Hypothalamus (tissue), 51 donors: ENCODE data around the gene PML.

Source experiments
- DNase-seq, 51 donors: peaks; one replicate each; lab custom pipeline; 2025; lab: John Stamatoyannopoulos, UW

PML gene

GRCh38 chr15:73984208-73984979 lies 10.1 kb upstream of the PML start:
- no peak for DNase-seq

DNA sequence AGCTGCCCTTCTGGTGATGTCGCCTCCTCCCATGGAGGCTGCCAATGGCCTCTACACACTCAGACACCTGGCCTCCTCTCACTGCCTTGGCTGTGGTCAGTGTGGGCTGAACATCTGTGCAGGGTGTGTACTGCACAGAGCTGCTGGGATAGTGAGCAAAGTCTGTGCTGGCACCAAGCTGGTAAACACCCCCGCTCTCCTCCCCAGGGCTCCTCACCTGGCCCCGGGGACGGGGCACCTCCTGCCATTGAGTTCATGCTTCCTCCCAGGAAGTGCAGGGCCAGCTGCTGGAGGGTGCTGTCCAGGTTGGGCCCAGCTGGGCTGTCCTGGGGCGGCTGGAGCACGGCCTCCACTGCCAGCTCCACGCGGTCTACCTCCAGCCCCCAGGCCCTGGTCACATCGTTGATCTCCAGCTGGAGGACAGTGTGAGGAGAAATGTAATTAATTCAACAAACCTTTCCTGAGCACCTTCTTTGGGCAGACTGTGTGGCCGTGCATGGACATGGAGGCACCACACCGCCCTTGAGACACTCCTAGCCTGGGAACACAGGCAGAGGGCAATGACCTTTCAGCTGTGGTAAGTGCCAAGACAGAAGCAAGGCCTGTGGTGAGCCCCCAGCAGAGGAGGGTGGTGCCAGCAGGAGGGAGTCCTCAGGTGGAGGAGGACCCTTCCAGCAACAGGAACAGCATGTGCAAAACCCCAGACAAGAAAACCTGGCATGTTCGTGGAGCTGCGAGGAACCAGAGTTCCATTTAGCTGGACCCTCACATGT lies 9.2 kb upstream of the PML start:
- no peak for DNase-seq

- DNase-seq: peak in 1 of 51 donors; percentile 15
Measured at GRCh38 chr15:73986055-73986775, 8.3 kb upstream of the PML start.

DNA sequence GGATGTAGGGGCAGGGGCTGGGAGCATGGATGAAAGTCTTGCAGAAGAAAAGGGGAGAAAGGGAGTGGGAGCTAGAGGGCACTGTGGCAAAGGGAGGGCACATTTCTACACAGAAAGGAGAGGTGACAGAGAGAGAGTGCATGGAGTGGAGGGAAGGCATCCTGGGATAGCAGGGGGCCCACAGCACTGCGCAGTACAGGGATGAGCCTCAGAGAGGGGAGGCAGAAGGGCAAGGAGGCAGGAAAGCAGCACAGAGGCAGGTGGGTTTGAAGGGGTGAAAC lies 7.8 kb upstream of the PML start:
- DNase-seq: no peak

DNA sequence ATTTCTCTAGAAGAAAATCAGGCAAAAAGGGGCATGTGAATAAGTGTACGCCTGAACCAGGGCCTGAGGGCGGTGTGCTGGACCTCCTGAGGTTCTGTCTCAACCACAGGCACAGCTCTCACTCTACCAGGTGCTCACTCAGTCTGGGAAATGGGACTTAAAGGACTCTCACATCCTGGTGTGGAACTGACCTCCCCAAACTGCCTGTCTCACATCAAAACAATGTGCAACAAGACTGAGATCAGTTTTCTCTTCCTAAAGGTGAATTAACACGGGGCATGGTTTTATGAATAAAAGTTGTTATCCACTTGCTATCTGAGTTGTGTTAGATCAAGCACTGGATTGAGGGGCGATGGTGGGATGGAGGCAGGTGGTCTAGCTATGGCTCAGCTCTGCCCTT lies 7.3 kb upstream of the PML start:
- DNase-seq: no peak

- DNase-seq: no peak
Measured at GRCh38 chr15:73987681-73988444, 6.7 kb upstream of the PML start.

GRCh38 chr15:73988445-73988969 lies 6.0 kb upstream of the PML start:
- no peak for DNase-seq

GRCh38 chr15:73989001-73989798 lies 5.3 kb upstream of the PML start:
- DNase-seq: no peak

- DNase-seq: no peak
Measured at GRCh38 chr15:73990250-73991005, 4.1 kb upstream of the PML start.

DNA sequence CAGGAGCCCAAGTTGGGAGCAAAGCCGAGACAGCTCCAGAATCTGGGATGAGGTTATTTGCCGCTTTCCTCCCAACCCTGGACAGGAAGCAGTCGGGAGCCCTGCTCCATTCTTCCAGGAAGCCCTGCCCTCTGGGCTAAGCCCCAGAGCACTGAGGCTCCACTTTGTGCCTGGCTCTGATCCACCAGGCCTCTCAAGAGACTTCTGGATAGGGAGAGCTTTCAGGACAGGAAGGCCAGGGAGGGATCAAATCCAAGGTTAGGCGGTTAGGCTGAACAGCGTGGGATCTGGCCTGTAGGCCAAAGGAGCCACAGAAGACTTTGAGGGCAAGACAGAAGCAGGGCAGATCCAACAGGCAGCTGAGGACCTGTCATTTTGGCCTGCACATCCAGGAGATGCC lies 3.3 kb upstream of the PML start:
- peak in 24 of 51 donors; percentile 17 to 55 (median 32) for DNase-seq

- peak; percentile 37 to 92 (median 81) for DNase-seq
Measured at GRCh38 chr15:73991726-73992593, 2.6 kb upstream of the PML start, which contains the start of gene STOML1. STOML1 (minus strand) TSS chr15:73992295; CDS start chr15:73992223, 72 bp downstream.

DNA sequence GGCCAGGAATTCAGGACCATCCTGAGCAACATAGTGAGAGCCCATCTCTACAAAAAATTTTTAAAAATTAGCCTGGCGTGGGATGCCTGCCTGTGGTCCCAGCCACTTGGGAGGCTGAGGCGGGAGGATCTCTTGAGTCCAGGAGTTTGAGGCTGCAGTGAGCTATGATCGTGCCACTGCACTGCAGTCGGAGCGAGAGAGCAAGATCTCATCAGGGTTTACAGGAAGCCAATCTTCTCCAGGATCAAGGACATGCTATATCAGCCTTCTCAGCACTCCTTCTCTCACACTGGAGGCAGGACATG lies 2.0 kb upstream of the PML start:
- DNase-seq: no peak

GRCh38 chr15:73993211-73993994 lies 1.1 kb upstream of the PML start:
- no peak for DNase-seq

DNA sequence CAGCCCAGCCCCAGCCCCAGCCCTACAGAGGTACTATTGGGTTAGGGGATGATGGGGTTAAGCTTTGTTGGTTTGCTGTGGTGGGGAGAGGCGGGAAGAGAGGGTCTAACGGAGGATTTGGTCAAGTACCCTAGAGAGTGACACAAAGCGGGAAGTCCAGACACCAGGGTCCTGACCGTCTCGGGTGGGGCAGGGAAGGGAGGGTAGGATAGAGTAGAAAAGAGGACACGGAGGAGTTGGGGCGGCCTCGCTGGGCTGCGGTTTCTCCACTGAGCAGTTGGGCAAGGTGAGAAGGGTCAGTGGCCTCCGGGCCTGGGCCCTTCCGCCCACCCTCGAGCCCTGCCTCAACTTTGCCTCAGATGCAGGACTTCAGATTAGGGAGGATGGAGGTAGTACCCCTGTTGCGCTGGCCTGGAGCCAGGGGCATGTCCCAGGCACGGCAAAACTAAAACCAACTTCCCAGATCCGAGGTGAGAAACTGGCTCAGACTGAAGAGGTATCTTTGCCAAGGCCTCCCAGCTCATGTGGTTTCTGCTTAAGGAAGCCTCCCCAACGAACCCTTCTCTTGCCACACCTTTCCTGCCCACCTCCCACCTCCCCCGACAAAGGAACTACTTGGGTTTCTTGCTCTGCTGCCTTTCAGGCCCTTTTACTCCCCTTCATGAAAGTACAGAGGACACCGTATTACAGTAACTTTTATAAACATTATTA lies 551 bp downstream of the PML start:
- peak in 9 of 51 donors; percentile 15 to 54 (median 34) for DNase-seq

GRCh38 chr15:73996267-73996666 lies 1.8 kb downstream of the PML start:
- no peak for DNase-seq

GRCh38 chr15:73996939-73997338 lies 2.4 kb downstream of the PML start:
- DNase-seq: peak in 6 of 51 donors; percentile 7 to 16 (median 11)

GRCh38 chr15:73997986-73998385 lies 3.5 kb downstream of the PML start:
- DNase-seq: no peak
